Activated effector memory CD4-positive, alpha-beta T cell treated with Interleukin-2 at 50 U/mL for 16 hours (primary cell): ENCODE data around the gene LAMA2.

Experiments
- DNase-seq: peaks from one replicate; pipeline ENCODE4 v3.0.0-alpha.2; 2020

The LAMA2 gene

DNA sequence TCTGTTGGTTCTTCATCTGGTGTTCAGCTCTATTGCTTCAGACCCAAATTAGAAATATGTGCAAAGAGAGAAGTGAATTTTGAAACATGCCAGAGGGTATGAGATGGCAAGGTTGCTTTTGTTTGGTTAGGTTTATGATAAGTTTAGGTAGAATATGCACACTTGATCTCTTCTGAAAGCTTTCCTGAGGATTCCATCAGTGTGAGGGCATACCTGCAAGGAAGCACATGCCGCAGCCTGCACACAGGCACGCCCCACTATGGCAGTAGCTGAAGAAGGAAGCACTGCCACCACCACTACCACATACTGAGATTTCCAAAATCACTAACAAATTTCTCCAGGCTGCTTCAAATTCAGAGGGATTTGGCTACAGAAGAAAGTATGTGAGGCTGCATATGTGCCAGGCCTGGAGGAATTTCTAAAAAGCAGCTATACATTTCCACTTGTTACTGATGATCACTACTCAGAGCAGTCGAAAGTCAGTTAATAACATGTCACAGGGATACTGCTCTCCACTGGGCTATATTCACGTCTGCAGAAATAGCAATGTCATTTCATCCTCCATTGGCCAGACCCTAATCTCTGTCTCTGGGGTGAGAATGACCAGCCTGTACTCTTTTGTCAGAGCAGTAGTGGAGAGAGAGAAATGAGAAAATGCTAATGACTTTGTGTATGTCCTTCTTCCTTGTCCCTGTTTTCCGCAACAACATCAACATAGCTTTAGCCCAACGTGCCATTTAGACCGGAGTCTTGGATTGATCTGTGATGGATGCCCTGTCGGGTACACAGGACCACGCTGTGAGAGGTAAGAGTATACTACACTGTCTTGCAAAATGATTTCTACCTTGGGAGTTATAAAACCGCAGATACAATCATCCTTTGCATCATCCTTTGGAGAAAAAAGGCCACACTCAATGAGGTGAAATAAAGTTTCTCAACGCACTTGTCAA lies 396.7 kb downstream of the LAMA2 start:
- DNase-seq, result no peak

DNA sequence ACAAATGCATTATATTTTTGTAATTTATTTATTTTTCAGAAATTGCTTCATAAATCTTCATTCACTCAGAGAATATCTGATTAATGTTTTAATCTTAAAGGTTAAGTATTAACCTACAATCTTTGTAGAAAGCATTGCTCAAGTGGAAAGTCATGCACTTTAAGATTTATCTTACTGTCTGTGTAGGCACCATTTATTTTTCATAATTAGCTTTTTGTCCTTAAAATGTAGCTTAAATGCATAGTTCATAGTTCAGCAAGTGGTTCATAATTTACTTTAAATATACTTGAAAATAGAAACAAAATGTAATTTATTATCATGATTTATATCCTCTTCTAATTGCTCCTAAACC lies 397.3 kb downstream of the LAMA2 start:
- DNase-seq, result no peak

DNA sequence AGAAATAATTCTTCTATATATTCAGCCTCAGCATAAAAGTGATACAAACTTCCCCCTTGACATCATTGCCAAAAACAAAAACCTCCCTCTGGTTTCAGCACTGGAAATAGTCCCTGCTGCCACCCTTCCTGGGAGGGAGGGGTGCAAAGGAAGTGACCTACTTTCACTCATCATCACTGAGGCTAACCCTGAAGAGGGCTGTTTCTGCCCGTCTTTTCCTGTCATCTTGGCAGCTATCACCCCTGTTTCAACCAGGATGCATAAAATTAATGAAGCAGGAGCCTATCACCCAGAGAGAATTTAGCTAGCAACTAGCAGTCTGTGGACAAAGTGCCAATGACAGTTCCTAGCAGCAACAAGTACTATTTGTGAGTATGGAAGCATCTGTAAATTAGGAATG lies 397.8 kb downstream of the LAMA2 start:
- peak; percentile 35 for DNase-seq

DNA sequence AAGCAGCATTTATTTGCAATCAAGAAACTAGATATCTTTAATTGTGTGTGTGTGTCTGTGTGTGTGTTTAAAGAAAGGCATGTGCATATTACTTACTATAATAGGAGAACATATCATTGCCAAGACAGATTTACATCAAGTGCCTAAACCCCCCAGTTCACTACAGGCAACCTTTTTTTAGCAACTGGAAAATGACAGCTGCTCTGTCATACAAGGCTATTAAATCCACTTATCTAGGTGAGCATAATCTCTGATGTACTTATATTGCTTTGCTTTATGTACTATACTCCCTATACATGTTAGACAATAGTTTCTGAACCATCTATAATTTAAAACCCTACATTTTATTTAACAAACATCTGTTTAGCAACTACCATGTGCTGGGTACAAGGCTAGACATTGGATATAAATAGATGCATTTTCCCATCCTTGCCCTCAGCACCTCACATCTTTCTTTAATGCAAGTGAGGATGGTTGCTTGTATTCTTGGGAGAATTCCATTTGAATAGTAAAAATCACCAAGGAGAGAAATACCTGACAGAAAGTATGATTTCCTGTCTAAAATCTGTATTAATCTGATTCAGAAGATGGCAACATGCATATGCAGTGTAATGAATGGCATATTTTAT lies 398.3 kb downstream of the LAMA2 start:
- DNase-seq, result no peak

DNA sequence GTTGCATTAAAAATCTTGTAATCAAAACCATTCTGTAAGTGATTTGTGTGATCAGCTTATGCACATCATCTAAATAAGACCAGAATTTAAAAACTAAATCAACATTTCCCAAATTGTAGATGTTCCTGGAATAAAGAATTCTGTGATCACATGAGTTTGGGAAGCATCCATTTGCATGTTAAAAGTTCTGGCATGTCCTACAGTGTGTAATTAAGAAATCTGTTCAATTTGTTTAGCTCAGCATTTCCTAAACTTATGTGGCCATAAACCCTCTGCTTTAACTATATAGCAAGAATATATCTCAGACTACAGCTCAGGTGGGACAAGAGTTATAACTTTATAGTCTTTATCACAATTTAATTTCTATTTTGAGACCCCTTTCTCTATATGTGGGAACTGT lies 399.1 kb downstream of the LAMA2 start:
- DNase-seq, result no peak

DNA sequence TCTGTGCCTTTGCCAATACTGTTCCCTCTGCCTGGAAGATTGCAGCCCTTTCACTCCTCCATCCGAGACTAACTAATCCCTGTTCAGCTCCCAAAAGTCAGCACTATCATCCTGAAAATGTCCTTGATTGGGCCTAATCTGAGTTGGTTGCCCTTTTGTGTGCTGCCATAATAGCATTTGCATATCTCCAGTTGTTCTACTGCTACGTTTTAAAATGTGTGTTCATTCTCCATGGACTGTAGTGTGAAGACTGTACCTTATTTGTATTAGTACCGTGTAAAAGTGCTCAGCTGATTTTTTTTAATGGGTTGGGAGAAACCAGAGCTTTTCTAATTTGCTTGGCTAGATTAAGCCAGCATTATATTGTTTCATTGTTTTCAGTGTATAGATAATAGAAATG lies 401.3 kb downstream of the LAMA2 start:
- DNase-seq, result no peak

DNA sequence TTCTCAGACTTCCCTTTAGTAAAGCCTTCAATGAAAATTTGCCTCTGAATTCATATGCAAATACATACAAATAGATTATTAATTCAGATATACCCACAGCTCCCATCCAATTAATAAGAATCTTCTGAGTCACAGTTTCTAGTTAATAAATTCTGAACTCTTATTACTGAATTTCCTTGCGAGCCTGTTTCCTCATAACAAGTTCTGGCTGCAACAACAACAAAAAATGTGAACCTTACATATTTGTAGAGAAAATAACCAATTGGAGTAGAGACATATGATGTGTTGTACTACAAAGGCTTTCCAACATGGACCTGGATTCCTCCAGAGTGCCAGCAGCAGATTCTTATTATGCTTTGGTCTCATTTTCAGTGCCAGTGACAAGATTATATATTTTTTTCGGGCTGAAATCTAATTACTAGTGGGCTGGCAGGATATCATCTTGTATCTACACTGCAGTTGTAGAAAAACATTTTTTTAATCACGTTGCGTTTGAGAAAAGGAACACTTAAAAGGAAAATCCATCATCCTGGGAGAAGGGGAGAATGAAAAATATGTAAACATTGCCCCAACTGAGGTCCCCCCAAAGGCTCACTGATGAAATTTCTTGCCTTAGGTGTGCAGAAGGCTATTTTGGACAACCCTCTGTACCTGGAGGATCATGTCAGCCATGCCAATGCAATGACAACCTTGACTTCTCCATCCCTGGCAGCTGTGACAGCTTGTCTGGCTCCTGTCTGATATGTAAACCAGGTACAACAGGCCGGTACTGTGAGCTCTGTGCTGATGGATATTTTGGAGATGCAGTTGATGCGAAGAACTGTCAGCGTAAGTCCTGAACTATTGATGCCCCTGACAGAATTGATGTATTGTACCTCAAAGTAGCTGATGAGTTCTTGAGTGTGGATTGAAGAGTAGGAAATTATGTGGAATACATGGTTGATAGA lies 404.6 kb downstream of the LAMA2 start:
- no peak for DNase-seq

DNA sequence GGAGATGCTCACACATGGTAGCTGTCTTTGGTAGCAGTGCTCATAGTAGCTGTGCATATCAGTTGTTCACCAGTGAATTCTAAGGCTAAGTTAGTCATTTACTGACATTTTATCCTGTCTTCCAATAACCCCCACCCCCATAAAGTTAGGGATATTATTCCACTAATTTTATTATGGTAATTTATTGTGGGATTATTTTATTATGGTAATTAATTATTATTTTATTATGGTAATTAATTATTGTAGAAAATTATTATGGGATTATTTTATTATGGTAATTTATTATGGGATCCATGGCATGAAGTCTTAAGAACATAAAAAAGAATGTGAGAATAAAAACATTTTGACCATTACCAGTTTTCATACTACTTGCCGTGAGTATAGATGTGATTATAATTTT lies 406.5 kb downstream of the LAMA2 start:
- DNase-seq, result no peak

DNA sequence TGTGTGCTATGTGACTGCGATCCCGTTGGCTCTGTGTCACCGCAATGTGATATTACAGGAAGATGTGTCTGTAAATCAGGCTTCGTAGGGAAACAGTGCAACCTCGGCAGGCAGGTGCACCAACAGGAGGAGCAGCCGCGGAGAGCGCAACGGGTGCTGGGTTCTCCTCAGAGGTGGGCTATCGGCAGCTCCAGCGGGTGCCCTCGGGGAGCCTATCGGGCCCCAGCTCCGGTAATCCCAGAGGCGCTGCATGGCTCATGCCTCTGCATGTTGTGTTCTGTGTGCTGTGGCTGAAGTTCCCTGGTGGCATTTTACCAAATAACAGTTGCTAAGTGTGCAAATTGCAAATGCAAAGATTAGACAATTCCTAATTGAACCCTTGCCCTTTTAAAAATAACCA lies 409.9 kb downstream of the LAMA2 start:
- no peak for DNase-seq

DNA sequence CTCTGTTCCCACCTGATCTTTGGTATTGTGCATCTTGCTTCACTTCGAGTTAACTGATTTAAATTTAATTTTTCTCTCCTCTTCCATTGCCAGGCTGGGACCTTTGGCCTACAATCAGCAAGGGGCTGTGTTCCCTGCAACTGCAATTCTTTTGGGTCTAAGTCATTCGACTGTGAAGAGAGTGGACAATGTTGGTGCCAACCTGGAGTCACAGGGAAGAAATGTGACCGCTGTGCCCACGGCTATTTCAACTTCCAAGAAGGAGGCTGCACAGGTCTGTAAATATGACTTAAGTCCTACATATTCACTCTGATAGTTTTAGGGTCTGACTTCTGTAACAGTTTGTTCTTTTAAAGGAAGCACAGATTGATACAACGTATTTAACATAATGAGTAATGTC lies 414.7 kb downstream of the LAMA2 start:
- DNase-seq, result no peak

DNA sequence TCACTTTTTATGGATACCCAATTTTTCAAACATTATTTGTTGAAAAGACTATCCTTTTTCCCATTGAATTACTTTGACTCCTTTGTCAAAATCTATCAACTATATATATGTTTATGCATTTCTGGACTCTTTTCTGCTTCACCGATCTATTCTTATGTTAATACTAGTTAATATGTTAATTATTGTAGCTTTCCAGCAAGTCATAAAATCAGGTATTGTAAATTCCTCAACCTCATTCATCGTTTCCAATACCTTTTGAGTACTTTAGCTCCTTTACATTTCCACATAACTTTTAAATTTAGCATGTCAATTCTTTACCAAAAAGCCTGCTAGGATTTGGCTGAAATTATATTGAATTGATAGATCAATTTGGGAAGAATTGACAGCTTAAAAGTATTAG lies 419.7 kb downstream of the LAMA2 start:
- no peak for DNase-seq

DNA sequence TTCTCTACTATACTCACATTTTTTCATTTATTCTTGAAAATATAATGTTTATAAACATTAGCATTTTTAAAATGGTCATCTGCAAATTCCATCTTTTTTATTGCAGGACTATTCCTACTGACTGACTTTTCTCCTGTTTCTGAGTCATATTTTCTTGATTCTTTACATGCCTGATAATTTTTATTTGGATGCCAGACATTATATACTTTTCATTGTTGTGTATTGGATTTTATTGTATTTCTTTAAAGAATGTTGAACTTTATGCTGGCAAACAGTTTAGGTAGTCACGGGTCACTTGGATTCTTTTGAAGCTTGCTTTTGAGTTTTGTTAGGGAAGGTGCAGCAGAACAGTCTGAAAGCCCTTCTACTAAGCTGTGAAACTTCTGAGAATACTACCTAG lies 423.9 kb downstream of the LAMA2 start:
- no peak for DNase-seq

DNA sequence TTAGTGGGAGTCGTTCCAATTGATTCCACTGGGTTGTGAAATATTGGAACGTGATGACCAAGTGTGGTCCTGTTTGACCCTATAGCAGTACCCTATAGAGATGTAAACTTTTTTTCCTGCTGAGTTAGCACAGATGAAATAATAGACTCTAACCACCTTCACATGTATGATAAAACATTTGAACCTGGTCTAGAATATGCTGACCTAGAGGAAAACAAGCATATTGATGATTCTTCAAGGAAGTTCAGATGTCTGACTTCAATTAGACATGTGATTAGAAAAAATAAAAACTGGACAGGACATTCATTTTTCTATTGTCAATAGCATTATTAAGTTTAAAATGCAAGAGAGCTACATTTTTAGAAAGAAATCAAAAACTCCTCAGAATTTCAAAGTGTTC lies 424.9 kb downstream of the LAMA2 start:
- no peak for DNase-seq

DNA sequence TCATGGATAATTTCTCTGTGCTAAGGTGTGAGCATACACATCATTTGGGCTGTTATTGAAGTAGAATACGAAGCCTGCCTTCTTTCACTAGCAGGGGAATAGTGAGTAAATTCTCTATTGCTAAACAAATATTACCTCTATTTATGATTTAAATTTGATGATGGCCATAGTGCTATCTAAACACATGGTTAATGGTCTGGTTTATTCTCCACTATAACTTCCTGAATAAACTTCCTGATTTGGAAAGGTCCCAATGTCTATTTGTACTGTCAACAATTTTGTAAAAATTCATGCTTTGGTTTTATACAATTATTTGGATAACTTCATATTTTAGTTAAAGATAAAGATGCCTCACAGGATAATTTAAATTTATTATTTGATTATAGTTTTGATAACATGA lies 426.2 kb downstream of the LAMA2 start:
- DNase-seq, result no peak

DNA sequence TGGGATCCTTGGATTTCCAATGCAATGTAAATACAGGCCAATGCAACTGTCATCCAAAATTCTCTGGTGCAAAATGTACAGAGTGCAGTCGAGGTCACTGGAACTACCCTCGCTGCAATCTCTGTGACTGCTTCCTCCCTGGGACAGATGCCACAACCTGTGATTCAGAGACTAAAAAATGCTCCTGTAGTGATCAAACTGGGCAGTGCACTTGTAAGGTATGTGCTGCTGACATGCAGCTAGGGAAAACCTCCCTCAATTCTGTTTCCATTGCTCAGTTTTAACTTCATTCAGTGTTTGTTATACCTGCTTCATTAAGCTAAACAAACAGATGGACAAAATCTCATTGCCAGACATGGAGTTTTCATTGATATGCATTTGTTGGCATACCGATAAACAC lies 429.9 kb downstream of the LAMA2 start:
- no peak for DNase-seq

DNA sequence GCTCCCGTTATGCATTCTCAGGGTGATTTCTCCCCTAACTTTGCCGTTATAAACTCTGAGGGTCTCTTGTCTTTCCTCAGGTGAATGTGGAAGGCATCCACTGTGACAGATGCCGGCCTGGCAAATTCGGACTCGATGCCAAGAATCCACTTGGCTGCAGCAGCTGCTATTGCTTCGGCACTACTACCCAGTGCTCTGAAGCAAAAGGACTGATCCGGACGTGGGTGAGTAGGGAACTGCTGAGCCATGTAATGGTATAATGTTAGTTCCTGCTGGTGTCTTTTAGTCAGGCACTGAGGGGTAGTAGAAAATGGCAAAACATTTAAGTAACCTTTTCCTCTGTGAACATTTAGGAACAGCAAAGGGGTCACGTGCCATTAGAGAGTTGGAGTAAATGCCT lies 431.6 kb downstream of the LAMA2 start:
- DNase-seq, result no peak

DNA sequence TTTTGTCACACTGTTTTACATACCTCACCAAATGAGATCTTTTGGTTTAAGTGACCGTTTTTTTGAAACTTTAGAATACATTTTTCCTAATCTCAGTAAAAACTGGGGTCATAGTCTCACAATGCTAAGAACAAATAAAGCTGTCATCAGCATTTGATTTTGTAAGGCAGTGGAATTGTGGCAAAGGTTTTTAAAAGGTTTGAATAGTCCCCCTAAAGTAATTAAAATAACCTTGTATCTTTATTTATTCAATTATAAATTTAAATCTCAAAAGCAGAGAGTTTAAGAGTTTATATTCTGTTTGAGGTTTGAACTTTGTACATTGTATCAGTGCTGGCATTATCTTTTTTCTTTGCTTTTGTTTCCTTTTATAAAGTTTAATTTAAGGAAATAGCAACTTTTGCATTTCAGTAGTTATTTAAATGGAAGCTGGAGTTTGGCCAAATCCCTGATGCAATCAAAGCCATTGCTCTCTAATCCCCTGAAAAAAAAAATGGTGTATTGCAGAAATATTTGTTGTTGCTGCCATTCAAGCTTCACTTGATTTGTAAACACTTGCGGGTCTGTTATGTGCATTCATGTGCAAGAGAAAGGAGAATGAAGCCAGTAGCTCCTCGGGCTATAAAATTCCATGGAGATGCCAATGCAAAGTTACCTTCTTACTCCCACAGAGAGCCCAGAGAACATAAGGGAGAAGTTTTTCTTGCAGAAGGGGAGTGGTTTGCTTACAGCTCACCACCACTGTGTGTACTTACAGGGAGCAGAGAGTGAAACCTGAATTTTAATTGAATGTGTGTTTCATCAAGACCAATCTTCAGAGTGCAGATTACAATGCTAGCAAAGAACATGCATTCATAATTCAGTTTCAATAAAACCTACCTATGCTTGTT lies 435.2 kb downstream of the LAMA2 start:
- DNase-seq, result no peak

DNA sequence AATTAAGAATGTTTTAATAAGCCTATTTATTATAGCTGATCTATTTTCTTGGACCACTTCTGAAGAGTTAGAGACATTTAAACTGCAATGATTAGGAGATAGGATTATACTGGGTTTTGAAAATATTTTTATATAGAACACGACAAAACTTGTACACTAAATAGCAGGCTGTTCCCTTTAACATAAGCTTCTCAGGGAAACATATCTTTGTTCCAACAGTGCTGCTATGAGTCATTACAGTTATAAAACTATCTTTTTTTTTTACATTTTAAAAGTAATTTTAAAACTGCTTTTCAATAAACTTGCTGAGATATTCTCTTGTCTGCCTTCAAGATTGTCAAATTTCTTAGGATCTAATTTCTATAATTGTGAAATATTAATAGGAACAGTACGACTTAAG lies 438.0 kb downstream of the LAMA2 start:
- DNase-seq, result no peak

DNA sequence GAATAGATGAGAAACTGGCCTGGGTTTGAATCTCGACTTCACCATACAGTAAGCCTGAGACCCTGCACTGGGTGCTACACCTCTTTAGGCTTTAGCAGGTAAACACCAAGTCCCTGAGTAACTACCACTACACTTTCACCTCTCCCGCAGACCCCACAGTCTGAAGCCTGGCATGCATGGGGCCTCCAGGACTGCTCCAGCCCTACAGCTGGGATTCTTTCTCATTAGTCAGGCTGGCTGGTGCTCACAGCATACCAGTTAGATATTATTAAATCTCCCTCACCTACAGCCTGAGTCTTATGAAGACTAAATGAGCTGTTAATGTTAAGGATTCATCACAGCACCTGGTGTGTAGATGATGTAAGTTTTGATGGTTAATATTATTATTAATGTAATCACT lies 438.4 kb downstream of the LAMA2 start:
- no peak for DNase-seq

DNA sequence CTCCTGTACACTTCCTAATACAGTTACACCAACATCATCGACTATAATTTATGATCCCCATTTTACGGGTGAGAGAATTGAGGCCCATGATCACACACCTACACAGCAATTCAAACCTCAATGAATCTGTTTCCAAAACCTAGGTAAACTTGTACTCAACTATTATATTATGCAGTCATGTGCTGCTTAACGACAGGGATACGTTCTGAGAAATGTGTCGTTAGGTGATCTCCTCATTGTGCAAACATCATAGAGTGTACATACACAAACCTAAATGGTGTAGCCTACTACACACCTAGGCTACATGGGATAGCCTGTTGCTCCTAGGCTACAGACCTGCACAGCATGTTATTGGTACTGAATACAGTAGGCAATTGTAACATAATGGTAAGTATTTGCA lies 441.4 kb downstream of the LAMA2 start:
- DNase-seq, result no peak

DNA sequence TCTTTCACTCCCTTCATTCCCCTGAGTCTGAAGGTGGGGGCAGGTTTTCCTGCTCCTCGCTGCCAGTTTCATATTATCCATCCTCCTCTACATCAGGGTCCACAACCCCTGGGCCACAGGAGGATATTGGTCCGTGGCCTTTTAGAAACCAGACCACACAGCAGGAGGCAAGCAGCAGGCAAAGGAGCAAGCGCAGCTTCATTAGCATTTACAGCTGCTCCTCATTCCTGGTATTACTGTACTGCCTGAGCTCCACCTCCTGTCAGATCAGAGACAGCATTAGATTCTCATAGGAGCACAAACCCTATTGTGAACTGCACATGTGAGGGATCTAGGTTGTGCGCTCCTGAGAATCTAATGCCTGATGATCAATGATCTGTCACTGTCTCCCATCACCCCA lies 446.7 kb downstream of the LAMA2 start:
- no peak for DNase-seq

DNA sequence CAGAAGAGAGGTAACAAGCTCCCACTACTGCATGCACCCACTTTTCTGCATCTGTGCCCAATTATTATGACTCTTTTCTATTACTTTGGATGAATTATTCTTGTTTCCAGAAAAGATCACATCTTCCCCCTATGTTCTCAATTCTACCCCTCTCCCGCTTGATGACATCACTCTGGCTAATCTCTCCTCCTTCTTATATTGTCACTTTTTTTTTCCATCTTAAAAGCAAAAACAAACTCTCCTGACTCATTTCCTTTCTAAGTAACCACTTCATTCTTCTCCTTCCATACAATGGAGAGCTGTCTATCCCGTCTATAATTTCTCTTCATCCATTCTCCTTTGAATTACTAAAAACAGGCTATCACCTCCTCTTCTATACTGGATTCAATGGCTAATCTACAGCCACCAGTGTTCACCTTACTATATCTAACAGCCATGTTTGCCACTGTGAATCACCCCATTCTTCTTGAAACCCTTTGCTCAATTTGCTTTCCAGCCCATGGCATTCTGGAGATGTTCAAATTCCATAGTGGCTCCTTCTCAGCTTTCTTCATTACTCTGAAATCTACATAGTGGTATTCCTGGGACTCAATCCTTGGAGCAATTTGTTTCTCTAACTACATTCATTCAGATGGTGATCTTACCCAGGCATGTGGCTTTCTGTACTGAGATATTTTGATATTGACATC lies 448.7 kb downstream of the LAMA2 start:
- DNase-seq, result no peak
